ENCODE data around the gene MYCBP2. TPM values are rescaled to one million over a fixed set of nuclear protein-coding genes. Genes with fewer than 3 reads are reported as not detected.

MYCBP2 gene
- total RNA-seq, 2 experiments from 2014 or later: 121 to 125 TPM

GRCh38 chr13:77056886-77057285, 270.0 kb downstream of the MYCBP2 start:
- CTCF ChIA-PET (ENCODE audit: unreplicated experiment): no interaction called here

GRCh38 chr13:77056382-77056781, 270.5 kb downstream of the MYCBP2 start:
- POLR2A ChIA-PET: interaction anchor here (0.7 to 1.6 kb wide), 3 partner anchors 14 to 421 kb away, joined by 3 to 8 read pairs (median 6); no protein-coding TSS in a partner anchor
- DNase-seq (ENCODE audit: low spot score): no peak
- TF ChIP-seq EZH2phosphoT487 (IDR thresholded peaks at IDR 0.05; ENCODE audit: borderline replicate concordance, low read depth, low read length) (no peak), CTCF (conservative IDR thresholded peaks at IDR 0.05; ENCODE audit: low read length) (no peak)

More at GRCh38 chr13:77056886-77057285, 270.0 kb downstream of the MYCBP2 start:
- Histone ChIP-seq H3K4me1 (ENCODE audit: insufficient read depth, low read length, poor library complexity, severe bottlenecking) (no peaks in the 10 kb centered on the region), H3K79me2 (ENCODE audit: insufficient read depth, low read depth, low read length) (no peaks in the 10 kb centered on the region), H3K36me3 (ENCODE audit: insufficient read depth, low read length) (peaks cover 94% of the 10 kb centered on the region), H3K9me2 (ENCODE audit: insufficient read depth, low read length) (no peaks in the 10 kb centered on the region), H3K9me3 (ENCODE audit: low read length) (no peaks in the 10 kb centered on the region), H4K20me1 (ENCODE audit: insufficient read depth, low read length) (no peaks in the 10 kb centered on the region), H3K4me3 (ENCODE audit: low read depth, low read length, poor library complexity, severe bottlenecking) (no peak overlapping the region), H2AFZ (ENCODE audit: low read length) (no peak overlapping the region), H3K27ac (ENCODE audit: low read depth, low read length, poor library complexity, severe bottlenecking) (no peak overlapping the region), H3K4me2 (ENCODE audit: low read length) (no peak overlapping the region)
- no TSS peak for BruUV-seq (replicated peaks)
- TF ChIP-seq CTCF (conservative IDR thresholded peaks at IDR 0.05; ENCODE audit: low read length) (no peak), EZH2phosphoT487 (IDR thresholded peaks at IDR 0.05; ENCODE audit: borderline replicate concordance, low read depth, low read length) (no peak)
- DNase-seq (ENCODE audit: low spot score): no peak
- intact Hi-C loops (cut with micrococcal nuclease; ENCODE audit: unreplicated experiment): no loop called here
- POLR2A ChIA-PET: interaction anchor here (0.8 to 1.6 kb wide), 2 partner anchors 15 to 421 kb away, joined by 6 to 8 read pairs; no protein-coding TSS in a partner anchor

GRCh38 chr13:77055158-77055557, 271.7 kb downstream of the MYCBP2 start:
- Histone ChIP-seq H3K27ac (ENCODE audit: low read depth, low read length, poor library complexity, severe bottlenecking) (no peak overlapping the region), H3K79me2 (ENCODE audit: insufficient read depth, low read depth, low read length) (no peaks in the 10 kb centered on the region), H4K20me1 (ENCODE audit: insufficient read depth, low read length) (no peaks in the 10 kb centered on the region), H3K4me3 (ENCODE audit: low read depth, low read length, poor library complexity, severe bottlenecking) (no peak overlapping the region), H3K4me2 (ENCODE audit: low read length) (no peak overlapping the region), H3K9me2 (ENCODE audit: insufficient read depth, low read length) (no peaks in the 10 kb centered on the region), H3K36me3 (ENCODE audit: insufficient read depth, low read length) (peaks cover 96% of the 10 kb centered on the region), H3K9me3 (ENCODE audit: low read length) (no peaks in the 10 kb centered on the region), H3K4me1 (ENCODE audit: insufficient read depth, low read length, poor library complexity, severe bottlenecking) (no peaks in the 10 kb centered on the region), H2AFZ (ENCODE audit: low read length) (no peak overlapping the region)
- no TSS peak for BruUV-seq (replicated peaks)
- intact Hi-C loops (cut with micrococcal nuclease; ENCODE audit: unreplicated experiment): no loop called here
- DNase-seq (ENCODE audit: low spot score): no peak
- POLR2A ChIA-PET: interaction anchor here (0.6 to 2.2 kb wide), 12 partner anchors 11 to 1671 kb away, joined by 3 to 11 read pairs (median 4); no protein-coding TSS in a partner anchor
- CTCF ChIA-PET (ENCODE audit: unreplicated experiment): interaction anchor here (0.6 kb wide), 1 partner anchor 38 kb away, joined by 4 read pairs; no protein-coding TSS in a partner anchor
- TF ChIP-seq CTCF (conservative IDR thresholded peaks at IDR 0.05; ENCODE audit: low read length) (no peak), EZH2phosphoT487 (IDR thresholded peaks at IDR 0.05; ENCODE audit: borderline replicate concordance, low read depth, low read length) (no peak)

More at GRCh38 chr13:77056382-77056781, 270.5 kb downstream of the MYCBP2 start:
- CTCF ChIA-PET (ENCODE audit: unreplicated experiment): no interaction called here
- Histone ChIP-seq H3K4me2 (ENCODE audit: low read length) (no peak overlapping the region), H3K4me3 (ENCODE audit: low read depth, low read length, poor library complexity, severe bottlenecking) (no peak overlapping the region), H4K20me1 (ENCODE audit: insufficient read depth, low read length) (no peaks in the 10 kb centered on the region), H2AFZ (ENCODE audit: low read length) (no peak overlapping the region), H3K79me2 (ENCODE audit: insufficient read depth, low read depth, low read length) (no peaks in the 10 kb centered on the region), H3K9me2 (ENCODE audit: insufficient read depth, low read length) (no peaks in the 10 kb centered on the region), H3K27ac (ENCODE audit: low read depth, low read length, poor library complexity, severe bottlenecking) (no peak overlapping the region), H3K9me3 (ENCODE audit: low read length) (no peaks in the 10 kb centered on the region), H3K4me1 (ENCODE audit: insufficient read depth, low read length, poor library complexity, severe bottlenecking) (no peaks in the 10 kb centered on the region), H3K36me3 (ENCODE audit: insufficient read depth, low read length) (peaks cover 94% of the 10 kb centered on the region)
- intact Hi-C loops (cut with micrococcal nuclease; ENCODE audit: unreplicated experiment): no loop called here
- BruUV-seq (replicated peaks): no TSS peak

Data from OCI-LY7 (cell line).